GM19372 (cell line): Measurements from ENCODE around the gene RAI1.
A peak's percentile ranks its signal among the peaks of the same experiment; 100 is the strongest.

Experiments
- ATAC-seq: cut with Tn5 transposase; IDR thresholded peaks from one replicate; pipeline ENCODE4 v1.9.1; 2021; ENCODE audit warnings: mild to moderate bottlenecking, low read depth, moderate library complexity; ENCODE audit not compliant: unreplicated experiment

The RAI1 gene

GRCh38 chr17:17822189-17822588 lies 140.9 kb downstream of the RAI1 start:
- no peak for ATAC-seq

- no peak for ATAC-seq
Measured at GRCh38 chr17:17822616-17823015, 141.4 kb downstream of the RAI1 start.

GRCh38 chr17:17823433-17824118 lies 142.3 kb downstream of the RAI1 start:
- peak; percentile 85 for ATAC-seq

GRCh38 chr17:17824119-17824782 lies 143.0 kb downstream of the RAI1 start:
- no peak for ATAC-seq

GRCh38 chr17:17824783-17825614 lies 143.7 kb downstream of the RAI1 start:
- ATAC-seq, result no peak

GRCh38 chr17:17826342-17826713 lies 145.1 kb downstream of the RAI1 start:
- ATAC-seq, result no peak

- ATAC-seq, result no peak
Measured at GRCh38 chr17:17826942-17827785, 145.9 kb downstream of the RAI1 start.

GRCh38 chr17:17827826-17828621 lies 146.8 kb downstream of the RAI1 start:
- ATAC-seq, result no peak

GRCh38 chr17:17830269-17830567 lies 149.0 kb downstream of the RAI1 start:
- no peak for ATAC-seq

GRCh38 chr17:17830740-17831207 lies 149.5 kb downstream of the RAI1 start:
- ATAC-seq, result no peak

- ATAC-seq, result no peak
Measured at GRCh38 chr17:17831208-17832031, 150.2 kb downstream of the RAI1 start.

- ATAC-seq, result no peak
Measured at GRCh38 chr17:17832032-17832363, 150.7 kb downstream of the RAI1 start.

- ATAC-seq, result no peak
Measured at GRCh38 chr17:17833658-17834357, 152.6 kb downstream of the RAI1 start.

GRCh38 chr17:17834974-17835373 lies 153.7 kb downstream of the RAI1 start:
- ATAC-seq, result no peak

GRCh38 chr17:17835415-17836249 lies 154.4 kb downstream of the RAI1 start:
- ATAC-seq, result no peak

GRCh38 chr17:17836250-17836817 lies 155.1 kb downstream of the RAI1 start:
- ATAC-seq, result peak; percentile 60

GRCh38 chr17:17836818-17837379 lies 155.6 kb downstream of the RAI1 start, which contains the start of gene SREBF1:
SREBF1 (minus strand) TSS chr17:17836986; CDS start chr17:17836817, 169 bp downstream.
- peak; percentile 15 for ATAC-seq
